Stimulated activated CD8-positive, alpha-beta memory T cell treated with anti-CD3 and anti-CD28 coated beads, Interleukin-12 subunit alpha, Interleukin-12 subunit beta, amount 100 ng/mL, for 24 hours (primary cell): ENCODE measurements around the gene ZNF415.
"Not testable (repeated sequence)": the region's sequence is repeated elsewhere in the genome, so short reads cannot be mapped to it uniquely, and the experiment has no call there.

Experiments used
- DNase-seq: peaks from one replicate; pipeline ENCODE4 v3.0.0-alpha.2; 2020; ENCODE audit errors: extremely low read depth

Gene ZNF415

GRCh38 chr19:53102756-53103233, 29.9 kb downstream of the ZNF415 start:
- peak; percentile 11 for DNase-seq

- no peak for DNase-seq
These were observed 30.4 kb downstream of the ZNF415 start for GRCh38 chr19:53102206-53102755.

- no peak for DNase-seq
These were observed 31.2 kb downstream of the ZNF415 start for GRCh38 chr19:53101518-53101917.

- not testable (repeated sequence) for DNase-seq
These were observed 34.1 kb downstream of the ZNF415 start for GRCh38 chr19:53098570-53098969.

GRCh38 chr19:53096982-53097690, 35.6 kb downstream of the ZNF415 start:
- DNase-seq, result not testable (repeated sequence)

- not testable (repeated sequence) for DNase-seq
These were observed 36.1 kb downstream of the ZNF415 start for GRCh38 chr19:53096579-53096978.

GRCh38 chr19:53094754-53095575, 37.7 kb downstream of the ZNF415 start:
- DNase-seq, result no peak

- DNase-seq, result no peak
These were observed 40.0 kb downstream of the ZNF415 start for GRCh38 chr19:53092723-53093122.

- no peak for DNase-seq
These were observed 41.1 kb downstream of the ZNF415 start for GRCh38 chr19:53091413-53092254.

- no peak for DNase-seq
These were observed 44.6 kb downstream of the ZNF415 start for GRCh38 chr19:53088091-53088490.

- no peak for DNase-seq
These were observed 45.8 kb downstream of the ZNF415 start for GRCh38 chr19:53086949-53087348.

GRCh38 chr19:53085496-53085895, 47.2 kb downstream of the ZNF415 start:
- DNase-seq, result no peak

- DNase-seq, result no peak
These were observed 49.8 kb downstream of the ZNF415 start for GRCh38 chr19:53082929-53083328.

GRCh38 chr19:53079313-53079924, 53.3 kb downstream of the ZNF415 start:
- no peak for DNase-seq

- DNase-seq, result no peak
These were observed 54.0 kb downstream of the ZNF415 start for GRCh38 chr19:53078668-53079067.

- no peak for DNase-seq
These were observed 55.7 kb downstream of the ZNF415 start for GRCh38 chr19:53076984-53077383.

- no peak for DNase-seq
These were observed 63.9 kb downstream of the ZNF415 start for GRCh38 chr19:53068834-53069233.

- no peak for DNase-seq
These were observed 64.5 kb downstream of the ZNF415 start for GRCh38 chr19:53068199-53068598.

GRCh38 chr19:53057904-53058580, 74.7 kb downstream of the ZNF415 start:
- DNase-seq, result no peak
